KBM-7 (cell line): Measurements from ENCODE around the gene OTOS.

ENCODE experiments used
- DNase-seq: peaks from one replicate; pipeline ENCODE4 v3.0.0-alpha.2; 2015
- in situ Hi-C: fragments of 300-500 bp; cut with MboI; formaldehyde crosslinking; loops from 2 replicates; pipeline ENCODE4 v1.14.3; 2020; ENCODE audit warnings: low sequenced_read_pairs, low pct_unique_long_range_greater_than_20kb, mixed read lengths

Gene OTOS

GRCh38 chr2:240140920-240141319 lies 462 bp upstream of the OTOS start:
- no peak for DNase-seq
- in situ Hi-C loops, result no loop called here

GRCh38 chr2:240139666-240140393 lies 628 bp downstream of the OTOS start:
- no peak for DNase-seq
- in situ Hi-C loops, result no loop called here

- in situ Hi-C loops, result no loop called here
- DNase-seq, result no peak
These were observed 1.4 kb downstream of the OTOS start for GRCh38 chr2:240139011-240139441.

- in situ Hi-C loops, result no loop called here
- DNase-seq, result no peak
These were observed 2.0 kb downstream of the OTOS start for GRCh38 chr2:240138254-240138984.

GRCh38 chr2:240137596-240138253 lies 2.7 kb downstream of the OTOS start:
- in situ Hi-C loops, result no loop called here
- no peak for DNase-seq

GRCh38 chr2:240136671-240137292 lies 3.7 kb downstream of the OTOS start:
- DNase-seq, result no peak
- in situ Hi-C loops, result no loop called here

GRCh38 chr2:240136013-240136670 lies 4.3 kb downstream of the OTOS start, which contains the start of gene COPS9:
Gene COPS9 (minus strand): TSS chr2:240136305. CDS start chr2:240136284, 21 bp downstream.
- in situ Hi-C loops, result no loop called here
- DNase-seq, result peak; percentile 86

- no peak for DNase-seq
- in situ Hi-C loops, result no loop called here
These were observed 4.8 kb downstream of the OTOS start for GRCh38 chr2:240135706-240136012.

- in situ Hi-C loops, result no loop called here
- DNase-seq, result no peak
These were observed 5.4 kb downstream of the OTOS start for GRCh38 chr2:240134956-240135520.

- in situ Hi-C loops, result no loop called here
- DNase-seq, result no peak
These were observed 6.0 kb downstream of the OTOS start for GRCh38 chr2:240134466-240134865.

GRCh38 chr2:240133401-240133800 lies 7.1 kb downstream of the OTOS start:
- in situ Hi-C loops, result no loop called here
- no peak for DNase-seq

- in situ Hi-C loops, result no loop called here
- no peak for DNase-seq
These were observed 7.8 kb downstream of the OTOS start for GRCh38 chr2:240132651-240132980.

- no peak for DNase-seq
These were observed 8.4 kb downstream of the OTOS start for GRCh38 chr2:240131941-240132650.

GRCh38 chr2:240131296-240131695 lies 9.2 kb downstream of the OTOS start:
- no peak for DNase-seq
- in situ Hi-C loops, result no loop called here

More at GRCh38 chr2:240131941-240132650, 8.4 kb downstream of the OTOS start:
- in situ Hi-C loops, result no loop called here

- no peak for DNase-seq
These were observed 9.9 kb downstream of the OTOS start for GRCh38 chr2:240130393-240131195.

GRCh38 chr2:240129731-240130392 lies 10.6 kb downstream of the OTOS start:
- DNase-seq, result no peak
- in situ Hi-C loops, result no loop called here

More at GRCh38 chr2:240130393-240131195, 9.9 kb downstream of the OTOS start:
- in situ Hi-C loops, result no loop called here

GRCh38 chr2:240129311-240129710 lies 11.1 kb downstream of the OTOS start:
- in situ Hi-C loops, result no loop called here
- DNase-seq, result no peak
